ENCODE data around the gene CDK1. TPM values are rescaled to one million over a fixed set of nuclear protein-coding genes. Genes with fewer than 3 reads are reported as not detected.

CDK1 gene
- total RNA-seq, 1 donor from 2014 or later, result 17.2 TPM

GRCh38 chr10:60842694-60843093 is 64.4 kb downstream of the CDK1 start:
- H3K4me3 ChIP-seq (ENCODE audit: low read length in 3 of 3), result no peak overlapping the region
- H3K9me3 ChIP-seq (ENCODE audit: control insufficient read depth in 3 of 3, low read length in 3 of 3), result no peaks in the 10 kb centered on the region
- no peaks in the 10 kb centered on the region for H3K36me3 ChIP-seq (ENCODE audit: control insufficient read depth in 3 of 3, insufficient read depth in 3 of 3, low read length in 3 of 3)
- H3K9ac ChIP-seq (ENCODE audit: low read depth in 1 of 3, low read length in 3 of 3), result no peak overlapping the region
- H3K27ac ChIP-seq (ENCODE audit: low read depth, low read length), result no peak overlapping the region
- no peaks in the 10 kb centered on the region for H3K27me3 ChIP-seq (ENCODE audit: control insufficient read depth in 3 of 3, insufficient read depth in 3 of 3, low read length in 3 of 3)
- peaks cover 0 to 4% (median 0%) of the 10 kb centered on the region in 3 donors for H3K4me1 ChIP-seq (ENCODE audit: control insufficient read depth in 3 of 3, insufficient read depth in 3 of 3, low read length in 3 of 3)

Other genes with a start within 250 kb of the CDK1 start
- gene RHOBTB1, start 165.7 kb downstream of the CDK1 start, total RNA-seq, result 29.2 TPM

All from skeletal muscle tissue (tissue), 4 donors.